HG02938 (cell line): ENCODE data around the gene SMC4.

ENCODE experiments used
- ATAC-seq: cut with Tn5 transposase; IDR thresholded peaks from one replicate; pipeline ENCODE4 v1.9.1; 2021; ENCODE audit warnings: mild to moderate bottlenecking, moderate library complexity; ENCODE audit not compliant: unreplicated experiment

Gene SMC4

GRCh38 chr3:160474416-160474838 lies 75.0 kb downstream of the SMC4 start:
- ATAC-seq: no peak

- no peak for ATAC-seq
Measured at GRCh38 chr3:160475153-160475552, 75.7 kb downstream of the SMC4 start.

GRCh38 chr3:160475884-160476283 lies 76.4 kb downstream of the SMC4 start:
- ATAC-seq: no peak

- ATAC-seq: no peak
Measured at GRCh38 chr3:160477750-160478149, 78.3 kb downstream of the SMC4 start.

- no peak for ATAC-seq
Measured at GRCh38 chr3:160478338-160478737, 78.9 kb downstream of the SMC4 start.

- no peak for ATAC-seq
Measured at GRCh38 chr3:160479376-160479775, 79.9 kb downstream of the SMC4 start.

- ATAC-seq: no peak
Measured at GRCh38 chr3:160480931-160481330, 81.5 kb downstream of the SMC4 start.

GRCh38 chr3:160481856-160482255 lies 82.4 kb downstream of the SMC4 start:
- ATAC-seq: no peak

- no peak for ATAC-seq
Measured at GRCh38 chr3:160482796-160483195, 83.3 kb downstream of the SMC4 start.
